Dorsolateral prefrontal cortex (tissue), 118 donors: Measurements from ENCODE around the gene NCOA1. TPM values are rescaled to one million over a fixed set of nuclear protein-coding genes. Genes with fewer than 3 reads are reported as not detected.

Experiments
- total RNA-seq, 120 experiments: library from RNA; stranded (reverse); gene quantifications; one replicate each; pipeline versions ENCODE4 v1.2.3 to v1.2.4, GENCODE V29; 2022

The NCOA1 gene
- total RNA-seq, 120 experiments from 2014 or later, result 72.6 to 141 (median 104) TPM

Other genes with a start within 250 kb of the NCOA1 start
- 10 to 100 TPM; 46.9 to 77.8 (median 58.7) TPM for gene ITSN2, start 130.7 kb upstream of the NCOA1 start, total RNA-seq